Medulla oblongata (tissue), 1 donor: Measurements from ENCODE around the gene INPP5A.
"Not testable (repeated sequence)": the region's sequence is repeated elsewhere in the genome, so short reads cannot be mapped to it uniquely, and the experiment has no call there.

Source experiments
- DNase-seq: peaks from one replicate; pipeline ENCODE4 v3.0.0-alpha.2; 2015; ENCODE audit errors: extremely low spot score

The INPP5A gene

DNA sequence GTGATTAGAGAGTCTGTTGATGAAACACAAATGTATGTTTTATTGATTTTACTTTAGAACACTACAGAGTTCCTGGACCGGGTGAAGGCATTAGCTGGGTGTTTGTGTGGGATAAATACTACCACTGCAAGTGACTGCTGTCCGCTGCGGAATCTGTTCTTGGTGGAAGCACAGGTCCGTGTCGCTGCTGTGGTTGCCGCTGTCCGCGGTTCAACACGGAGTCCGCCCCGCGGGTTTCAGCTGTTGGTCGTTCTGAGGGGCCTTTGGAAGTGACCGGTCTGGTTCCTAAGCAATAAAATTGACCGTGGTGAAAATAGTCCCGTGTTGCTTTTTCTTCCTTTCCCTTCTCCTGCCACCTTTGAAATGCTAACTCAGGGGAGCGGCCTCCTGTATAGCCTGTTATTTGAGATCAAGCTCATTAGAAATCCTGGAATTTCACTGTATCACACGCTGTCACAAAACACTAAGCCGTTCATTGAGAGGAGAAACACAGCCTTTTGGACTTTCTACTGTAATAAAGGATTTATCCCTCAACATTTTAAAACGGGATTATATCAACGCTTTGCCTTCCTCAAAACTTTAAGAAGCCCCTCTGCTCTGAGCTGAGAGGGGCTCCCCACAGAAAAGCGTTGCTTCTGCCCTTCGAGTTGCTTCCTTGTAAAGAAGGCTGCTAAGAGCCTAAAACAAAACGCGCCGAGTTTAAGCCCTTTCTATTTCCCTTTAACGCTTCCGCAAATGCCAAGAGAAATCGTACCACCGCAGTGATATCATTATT is 245.8 kb downstream of the INPP5A start:
- no peak for DNase-seq

DNA sequence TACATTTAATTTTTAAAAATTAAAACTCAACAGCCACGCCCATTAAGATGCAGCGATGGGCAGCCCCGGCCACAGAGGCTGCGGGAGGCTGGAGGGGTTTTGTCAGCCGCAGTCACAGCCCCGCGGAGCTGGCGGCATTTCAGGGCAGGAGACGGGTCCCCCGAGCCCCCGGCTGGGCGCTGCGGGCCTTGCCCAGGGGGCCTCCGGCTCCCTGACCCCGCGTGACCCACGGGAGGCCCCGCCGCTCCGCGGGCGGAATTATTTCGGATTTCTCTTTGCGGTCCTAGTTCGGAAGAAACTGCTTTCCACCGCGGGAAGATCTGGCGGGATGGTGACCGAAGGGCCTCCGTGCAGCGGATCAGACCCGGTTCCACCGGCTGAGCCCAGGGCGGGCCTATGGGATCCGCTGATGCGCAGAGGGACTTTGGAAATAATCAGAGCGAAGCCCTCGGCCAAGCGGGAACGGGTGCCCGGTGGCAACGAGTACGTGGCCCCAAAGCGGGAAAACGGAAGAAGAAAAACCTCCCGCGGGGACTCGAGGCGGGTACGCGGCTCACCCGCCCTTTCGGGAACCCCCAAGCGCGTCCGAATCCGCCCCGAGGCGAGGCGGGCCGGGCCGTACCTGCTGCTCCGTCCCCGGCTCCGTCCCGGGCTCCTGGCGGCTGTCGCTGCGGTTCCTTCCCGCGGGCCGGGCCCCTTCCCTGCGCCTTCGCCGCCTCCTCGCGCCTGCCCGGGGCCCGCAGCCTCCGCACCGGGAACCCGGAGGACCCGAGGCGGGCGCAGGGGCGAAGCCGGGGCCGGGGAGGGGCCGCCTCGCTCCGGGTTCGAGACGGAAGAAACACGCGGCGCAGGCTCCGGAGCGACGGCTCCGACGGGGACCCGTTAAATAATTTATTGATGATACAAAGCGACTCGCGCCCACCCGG is 246.6 kb downstream of the INPP5A start:
- DNase-seq: no peak

GRCh38 chr10:132784866-132785722 is 247.5 kb downstream of the INPP5A start:
- no peak for DNase-seq

DNA sequence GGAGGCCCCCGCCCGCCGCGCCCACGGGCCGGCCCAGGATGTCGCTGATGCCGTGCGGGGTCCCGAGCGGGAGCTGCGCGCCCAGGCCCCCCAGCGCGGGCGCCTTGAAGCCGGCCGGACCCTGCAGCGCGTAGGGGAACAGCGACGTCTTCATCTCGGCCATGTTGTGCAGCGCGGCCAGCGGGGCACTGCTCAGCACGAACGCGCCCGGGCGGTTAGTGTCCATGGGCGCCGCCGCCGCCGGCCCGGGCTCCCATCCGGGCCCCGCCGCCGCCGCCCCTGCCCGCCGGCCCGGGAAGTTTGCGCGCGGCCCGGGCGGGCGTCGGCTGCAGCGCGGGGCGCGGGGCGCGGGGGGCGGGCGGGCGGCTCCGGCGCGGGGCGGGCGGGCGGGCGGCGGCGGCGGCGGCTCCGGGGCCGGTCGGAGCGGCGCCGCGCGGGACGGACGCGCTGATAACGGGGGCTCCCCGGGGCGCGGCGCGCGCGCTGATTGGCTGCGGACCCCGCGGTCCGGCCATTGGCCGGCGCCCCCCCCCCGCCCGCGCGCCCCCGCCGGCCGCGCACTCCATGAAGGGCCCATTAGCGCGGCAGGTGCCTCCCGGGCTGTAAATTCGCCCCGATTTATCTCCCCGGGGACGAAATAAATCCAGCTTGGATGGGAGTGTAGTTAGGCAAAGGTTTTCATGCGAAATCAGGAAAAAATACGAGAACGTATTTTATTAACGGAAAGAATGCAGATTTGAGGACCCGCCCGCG is 248.3 kb downstream of the INPP5A start, which contains the start of gene NKX6-2:
NKX6-2 (minus strand) TSS at position 425 of the 753 bp plus-strand sequence; CDS start at position 226, 199 bp downstream.
- DNase-seq: peak; percentile 43

- no peak for DNase-seq
Measured at GRCh38 chr10:132786476-132786883, 248.9 kb downstream of the INPP5A start.

GRCh38 chr10:132786884-132787494 is 249.4 kb downstream of the INPP5A start:
- no peak for DNase-seq

DNA sequence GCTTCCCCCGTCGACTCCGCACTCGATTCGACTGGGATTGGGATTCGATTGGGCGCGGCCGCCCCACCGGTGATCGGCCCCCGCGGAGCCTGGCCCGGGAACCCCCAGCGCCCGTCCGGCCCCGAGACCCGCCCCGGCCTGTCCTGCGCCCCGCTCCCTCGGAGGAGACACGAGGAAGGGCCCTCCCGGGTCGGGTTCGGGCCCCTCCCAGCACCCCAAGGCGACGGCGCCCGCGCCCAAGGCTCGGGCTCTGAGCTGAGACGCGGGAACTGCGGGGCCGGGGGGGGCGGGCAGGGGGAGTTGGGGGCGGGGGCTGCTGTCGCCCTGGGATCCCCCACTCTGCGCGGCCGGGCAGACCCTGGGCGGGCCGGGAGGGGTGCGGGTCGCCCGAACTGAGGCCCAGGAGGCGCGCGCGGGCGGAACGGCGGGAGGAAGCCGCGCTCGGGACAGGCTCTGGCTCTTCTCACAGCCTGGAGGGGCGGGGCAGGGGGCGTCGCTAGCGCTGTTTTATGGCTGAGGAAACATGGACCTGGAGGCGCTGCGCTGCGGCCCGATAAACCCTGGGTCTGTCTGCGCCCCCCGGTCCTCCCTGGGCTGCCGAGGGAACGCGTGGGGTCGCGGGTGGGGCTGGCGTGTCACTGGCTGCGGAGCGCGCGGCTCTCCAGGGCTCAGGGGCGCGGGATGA is 250.1 kb downstream of the INPP5A start:
- no peak for DNase-seq

- peak; percentile 55 for DNase-seq
Measured at GRCh38 chr10:132788180-132788830, 250.7 kb downstream of the INPP5A start.

- no peak for DNase-seq
Measured at GRCh38 chr10:132788831-132789219, 251.2 kb downstream of the INPP5A start.

GRCh38 chr10:132789659-132790148 is 252.1 kb downstream of the INPP5A start:
- DNase-seq: no peak

DNA sequence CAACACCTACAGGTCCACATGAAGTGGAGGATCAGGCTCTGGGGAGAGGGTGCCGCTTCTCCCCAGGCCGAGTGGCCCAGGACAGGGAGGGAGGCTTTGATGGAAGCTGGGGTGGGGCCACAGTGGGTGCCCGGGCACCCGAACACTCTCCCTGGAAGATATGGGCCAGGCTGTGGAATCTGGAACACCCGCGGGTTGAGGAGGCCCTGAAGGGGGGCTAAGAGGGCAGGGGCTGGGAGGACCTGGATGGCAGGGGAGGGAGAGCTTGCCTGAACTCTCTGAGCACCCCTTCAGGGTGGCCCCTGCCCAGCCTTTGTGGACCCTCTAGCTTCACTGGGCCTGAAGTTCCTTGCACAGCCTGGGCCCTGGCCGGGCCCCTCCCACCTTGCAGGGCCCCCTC is 252.9 kb downstream of the INPP5A start:
- DNase-seq: no peak

GRCh38 chr10:132790934-132791829 is 253.6 kb downstream of the INPP5A start:
- DNase-seq: no peak

DNA sequence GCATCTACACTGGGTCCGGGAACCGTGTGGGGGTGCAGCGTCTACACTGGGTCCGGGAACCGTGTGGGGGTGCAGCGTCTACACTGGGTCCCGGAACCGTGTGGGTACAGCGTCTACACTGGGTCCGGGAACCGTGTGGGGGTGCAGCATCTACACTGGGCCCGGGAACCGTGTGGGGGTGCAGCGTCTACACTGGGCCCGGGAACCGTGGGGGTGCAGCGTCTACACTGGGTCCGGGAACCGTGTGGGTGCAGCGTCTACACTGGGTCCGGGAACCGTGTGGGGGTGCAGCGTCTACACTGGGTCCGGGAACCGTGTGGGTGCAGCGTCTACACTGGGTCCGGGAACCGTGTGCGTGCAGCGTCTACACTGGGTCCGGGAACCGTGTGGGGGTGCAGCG is 254.5 kb downstream of the INPP5A start:
- DNase-seq: not testable (repeated sequence)

- DNase-seq: no peak
Measured at GRCh38 chr10:132792796-132793195, 255.2 kb downstream of the INPP5A start.

DNA sequence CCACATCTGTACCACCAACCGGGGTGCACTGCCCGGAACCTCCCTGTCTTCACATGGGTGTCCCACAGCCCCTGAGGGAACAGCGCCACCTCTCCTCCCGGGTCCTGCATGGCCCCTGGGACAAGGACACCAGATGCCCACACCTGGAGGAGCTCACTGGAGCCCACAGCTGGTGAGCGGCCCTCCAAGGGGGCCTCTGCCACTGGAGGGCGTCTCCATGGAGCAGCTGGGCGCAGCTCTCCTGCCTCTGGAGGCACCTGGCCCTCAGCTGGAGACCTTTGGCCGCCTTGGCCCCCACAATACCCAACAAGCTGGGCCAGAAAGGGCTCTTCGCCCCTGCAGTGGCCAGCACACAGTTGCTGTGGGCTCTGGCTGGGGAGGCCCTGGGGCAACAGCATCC is 255.6 kb downstream of the INPP5A start:
- no peak for DNase-seq

- no peak for DNase-seq
Measured at GRCh38 chr10:132793871-132794849, 256.6 kb downstream of the INPP5A start.

DNA sequence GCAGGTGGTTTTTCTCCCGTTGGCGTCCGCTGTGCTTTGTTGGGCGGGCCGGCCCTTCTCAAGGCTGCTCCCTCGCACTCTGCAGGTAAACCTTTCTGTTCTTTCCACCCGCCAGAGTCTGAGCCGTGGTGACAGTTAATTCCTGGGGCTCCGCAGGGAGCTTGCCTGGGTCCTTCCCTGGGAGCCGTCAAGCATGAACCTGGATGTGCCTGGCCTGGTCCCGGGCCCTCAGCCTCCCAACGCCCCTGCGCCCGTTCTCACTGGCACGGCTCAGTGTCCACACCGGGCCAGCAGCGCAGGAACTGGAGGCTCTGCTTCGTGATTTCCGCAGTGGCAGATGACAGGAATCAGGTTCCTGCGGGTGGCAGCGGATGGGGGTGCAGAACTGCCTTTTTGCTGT is 259.3 kb downstream of the INPP5A start:
- no peak for DNase-seq
